CD4-positive, CD25-positive, alpha-beta regulatory T cell (primary cell): ENCODE data around the gene CAP1. TPM values are rescaled to one million over a fixed set of nuclear protein-coding genes. Genes with fewer than 3 reads are reported as not detected.
A peak's percentile ranks its signal among the peaks of the same experiment; 100 is the strongest.

Experiments
- ATAC-seq, 2 donors: fragments of 150-1000 bp; cut with Tn5 transposase; one replicate each; pipeline ENCODE4 v1.10.0; 2021; ENCODE audit warnings: low read depth in 2 of 2, moderate number of reproducible peaks in 2 of 2, moderate library complexity in 1 of 2
- DNase-seq, 3 donors: peaks; one replicate each; pipeline versions ENCODE4 v3.0.0 to v3.0.0-alpha.2; 2012 to 2022; ENCODE audit warnings: mixed read lengths in 1 of 3
- H3K27ac ChIP-seq: one replicate; pipeline ENCODE4 v1.7.0; 2013; ENCODE audit warnings: mild to moderate bottlenecking, low read length; ENCODE audit not compliant: insufficient read depth, poor library complexity, severe bottlenecking
- H3K27me3 ChIP-seq: one replicate; pipeline ENCODE4 v1.7.0; 2013; ENCODE audit warnings: low read length; ENCODE audit not compliant: control insufficient read depth, insufficient read depth
- H3K36me3 ChIP-seq: one replicate; pipeline ENCODE4 v1.7.0; 2013; ENCODE audit warnings: mild to moderate bottlenecking, low read length, moderate library complexity; ENCODE audit not compliant: control insufficient read depth, insufficient read depth
- H3K4me1 ChIP-seq: 2 replicates; pipeline ENCODE4 v1.7.0; 2013; ENCODE audit warnings: mild to moderate bottlenecking, low read length; ENCODE audit not compliant: insufficient read depth, control insufficient read depth, poor library complexity, severe bottlenecking
- H3K4me3 ChIP-seq: one replicate; pipeline ENCODE4 v1.7.0; 2013; ENCODE audit warnings: low read depth, mild to moderate bottlenecking, low read length, moderate library complexity
- H3K9me3 ChIP-seq, 2 experiments: 1 replicate in 1 of 2; 2 replicates in 1 of 2; pipeline ENCODE4 v1.7.0; 2013; ENCODE audit warnings: low read length in 2 of 2, mild to moderate bottlenecking in 1 of 2, moderate library complexity in 1 of 2; ENCODE audit not compliant: control insufficient read depth in 2 of 2
- H3K27ac Mint-ChIP-seq, 3 donors: one replicate each; pipeline ENCODE4 v1.8.0; 2020 to 2022; ENCODE audit warnings: mild to moderate bottlenecking in 3 of 3, mixed read lengths in 3 of 3, moderate library complexity in 2 of 3
- H3K27me3 Mint-ChIP-seq: one replicate; pipeline ENCODE4 v1.8.0; 2022; ENCODE audit warnings: mild to moderate bottlenecking, mixed read lengths
- H3K36me3 Mint-ChIP-seq: one replicate; pipeline ENCODE4 v1.8.0; 2020; ENCODE audit warnings: mixed read lengths
- H3K4me1 Mint-ChIP-seq, 4 donors: one replicate each; pipeline ENCODE4 v1.8.0; 2020 to 2022; ENCODE audit warnings: mixed read lengths in 4 of 4, mild to moderate bottlenecking in 1 of 4
- H3K4me3 Mint-ChIP-seq, 4 donors: one replicate each; pipeline ENCODE4 v1.8.0; 2020 to 2022; ENCODE audit warnings: mild to moderate bottlenecking in 4 of 4, mixed read lengths in 4 of 4, moderate library complexity in 3 of 4
- H3K9me3 Mint-ChIP-seq, 7 donors: one replicate each; pipeline ENCODE4 v1.8.0; 2020 to 2022; ENCODE audit warnings: mixed read lengths in 7 of 7, mild to moderate bottlenecking in 3 of 7, moderate library complexity in 2 of 7
- polyA plus RNA-seq, 4 donors: library from polyadenylated mRNA; unstranded; fragments of 300-500 nt; fragmentation: Illumina TruSeq; gene quantifications; one replicate each; pipeline ENCODE4 v1.2.3, GENCODE V29; 2021
- total RNA-seq: library from RNA; stranded (reverse); gene quantifications from one replicate; pipeline ENCODE4 v1.2.3, GENCODE V29; 2022

Gene CAP1
- total and polyA plus RNA-seq, 5 donors from 2014 or later, result 322 to 806 (median 636) TPM

DNA sequence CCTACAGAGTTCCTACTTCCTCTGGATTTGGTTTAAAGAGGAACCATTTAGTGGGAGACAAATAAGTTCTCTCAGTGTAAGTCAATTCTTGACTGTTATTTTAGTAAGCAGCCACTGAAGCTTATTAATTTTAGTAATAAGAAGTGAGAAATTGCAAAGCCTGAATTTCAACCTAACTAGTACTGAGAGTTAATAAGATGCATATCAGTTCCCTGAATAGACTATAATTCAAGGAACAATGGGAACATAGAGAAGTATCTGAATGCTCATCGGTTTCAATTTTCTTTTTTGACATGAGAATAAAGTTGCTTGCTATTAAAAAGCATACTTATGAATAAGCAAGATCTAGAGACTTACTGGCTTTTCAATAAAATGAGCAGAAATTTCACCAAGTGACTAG lies 64.5 kb downstream of the CAP1 start:
- Histone ChIP-seq H3K9me3 (peaks cover 10 to 22% of the 10 kb centered on the region in 2 experiments), H3K4me3 (no peak overlapping the region), H3K27ac (no peak overlapping the region), H3K27me3 (peaks cover 8% of the 10 kb centered on the region), H3K4me1 (no peaks in the 10 kb centered on the region), H3K36me3 (no peaks in the 10 kb centered on the region)
- H3K4me3 Mint-ChIP-seq, result no peak overlapping the region
- H3K36me3 Mint-ChIP-seq, result no peaks in the 10 kb centered on the region
- peaks cover 46% of the 10 kb centered on the region for H3K27me3 Mint-ChIP-seq
- ATAC-seq, result no peak
- peaks cover 0 to 19% (median 6%) of the 10 kb centered on the region in 7 donors for H3K9me3 Mint-ChIP-seq
- H3K27ac Mint-ChIP-seq, result no peak overlapping the region
- H3K4me1 Mint-ChIP-seq, result no peaks in the 10 kb centered on the region
- DNase-seq, result no peak

DNA sequence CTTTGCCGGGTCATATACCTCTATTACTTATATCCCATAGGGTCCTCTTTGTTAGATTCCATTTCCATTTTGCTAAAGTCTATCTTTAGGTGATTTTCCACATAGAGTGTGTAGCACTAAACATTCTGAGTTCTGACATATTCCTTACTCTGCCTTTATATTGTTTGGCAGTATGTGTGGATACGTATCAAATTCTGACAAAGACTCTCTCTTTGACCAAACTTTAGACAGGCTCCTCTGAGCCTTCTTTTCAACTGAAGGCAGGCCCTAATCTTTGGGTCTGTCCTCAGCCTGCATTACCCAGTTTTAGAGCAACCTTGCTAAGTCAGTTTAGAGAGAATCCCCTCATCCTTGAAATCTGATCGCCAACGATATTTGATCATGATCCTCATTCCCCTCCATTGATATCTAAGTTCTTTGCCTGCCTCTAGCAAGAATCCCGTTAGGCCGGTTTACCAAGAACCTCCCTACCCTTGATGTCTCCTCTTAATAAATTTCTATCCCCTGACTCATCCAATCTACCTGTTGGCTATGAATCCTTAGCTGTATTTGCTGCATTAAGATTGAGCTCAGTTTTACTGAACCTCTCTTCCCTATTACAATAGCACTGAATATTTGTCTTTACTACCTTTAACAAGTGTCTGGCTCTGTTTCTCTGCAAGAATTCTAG lies 66.9 kb downstream of the CAP1 start:
- H3K27ac Mint-ChIP-seq, result no peak overlapping the region
- DNase-seq (no peak), ATAC-seq (no peak)

DNA sequence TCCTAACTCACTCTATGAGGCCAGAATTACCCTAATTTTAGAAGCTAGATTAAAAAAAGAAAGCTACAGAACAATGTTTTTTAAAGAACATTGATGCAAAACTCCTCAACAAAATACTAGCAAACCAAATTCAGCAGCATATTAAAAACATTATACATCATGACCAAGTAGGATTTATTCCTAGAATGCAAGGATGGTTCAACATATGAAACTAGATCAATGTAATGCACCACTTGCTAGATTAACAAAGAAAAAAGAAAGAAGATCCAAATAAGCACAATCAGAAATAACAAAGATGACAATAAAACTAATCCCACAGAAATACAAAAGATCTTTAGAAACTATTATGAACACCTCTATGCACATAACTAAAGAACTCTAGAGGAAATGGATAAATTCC lies 69.9 kb downstream of the CAP1 start:
- Mint-ChIP-seq H3K27me3 (peaks cover 40% of the 10 kb centered on the region), H3K9me3 (peaks cover 0 to 27% (median 12%) of the 10 kb centered on the region in 7 donors), H3K4me1 (no peaks in the 10 kb centered on the region), H3K27ac (no peak overlapping the region), H3K4me3 (peak overlapping the region in 1 of 4 donors; percentile 29), H3K36me3 (peaks cover 5% of the 10 kb centered on the region)
- Histone ChIP-seq H3K4me3 (no peak overlapping the region), H3K27me3 (peaks cover 13% of the 10 kb centered on the region), H3K36me3 (no peaks in the 10 kb centered on the region), H3K4me1 (no peaks in the 10 kb centered on the region), H3K27ac (no peak overlapping the region), H3K9me3 (peaks cover 14 to 27% of the 10 kb centered on the region in 2 experiments)
- ATAC-seq (no peak), DNase-seq (no peak)

More for the DNA sequence above, 66.9 kb downstream of the CAP1 start:
- H3K4me1 Mint-ChIP-seq, result no peaks in the 10 kb centered on the region
- Histone ChIP-seq H3K36me3 (no peaks in the 10 kb centered on the region), H3K9me3 (peaks cover 17 to 35% of the 10 kb centered on the region in 2 experiments), H3K4me1 (no peaks in the 10 kb centered on the region), H3K27me3 (peaks cover 7% of the 10 kb centered on the region), H3K27ac (no peak overlapping the region), H3K4me3 (no peak overlapping the region)
- peaks cover 38% of the 10 kb centered on the region for H3K27me3 Mint-ChIP-seq
- peaks cover 5% of the 10 kb centered on the region for H3K36me3 Mint-ChIP-seq
- peaks cover 0 to 33% (median 12%) of the 10 kb centered on the region in 7 donors for H3K9me3 Mint-ChIP-seq
- no peak overlapping the region for H3K4me3 Mint-ChIP-seq

DNA sequence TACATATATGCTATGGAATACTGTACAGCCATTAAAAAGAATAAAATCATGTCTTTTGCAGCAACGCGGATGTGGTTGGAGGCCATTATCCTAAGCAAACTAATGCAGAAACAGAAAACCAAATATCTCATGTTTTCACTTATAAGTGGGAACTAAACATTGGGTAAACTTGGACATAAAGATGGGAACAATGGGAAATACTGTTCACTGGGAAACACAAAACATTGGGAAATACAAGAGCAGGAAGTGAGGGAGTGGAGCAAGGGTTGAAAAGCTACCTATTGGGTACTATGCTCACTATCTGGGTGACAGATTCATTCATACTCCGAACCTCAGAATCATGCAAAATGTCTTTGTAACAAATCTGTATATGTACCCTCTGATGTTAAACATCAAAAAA lies 73.9 kb downstream of the CAP1 start:
- Mint-ChIP-seq H3K36me3 (peaks cover 5% of the 10 kb centered on the region), H3K4me3 (no peak overlapping the region), H3K27me3 (peaks cover 48% of the 10 kb centered on the region), H3K9me3 (peaks cover 0 to 19% (median 9%) of the 10 kb centered on the region in 7 donors), H3K4me1 (no peaks in the 10 kb centered on the region), H3K27ac (no peak overlapping the region)
- no peak for ATAC-seq
- DNase-seq, result no peak
- Histone ChIP-seq H3K4me3 (no peak overlapping the region), H3K27me3 (peaks cover 24% of the 10 kb centered on the region), H3K9me3 (peaks cover 10 to 25% of the 10 kb centered on the region in 2 experiments), H3K4me1 (no peaks in the 10 kb centered on the region), H3K36me3 (no peaks in the 10 kb centered on the region), H3K27ac (no peak overlapping the region)

DNA sequence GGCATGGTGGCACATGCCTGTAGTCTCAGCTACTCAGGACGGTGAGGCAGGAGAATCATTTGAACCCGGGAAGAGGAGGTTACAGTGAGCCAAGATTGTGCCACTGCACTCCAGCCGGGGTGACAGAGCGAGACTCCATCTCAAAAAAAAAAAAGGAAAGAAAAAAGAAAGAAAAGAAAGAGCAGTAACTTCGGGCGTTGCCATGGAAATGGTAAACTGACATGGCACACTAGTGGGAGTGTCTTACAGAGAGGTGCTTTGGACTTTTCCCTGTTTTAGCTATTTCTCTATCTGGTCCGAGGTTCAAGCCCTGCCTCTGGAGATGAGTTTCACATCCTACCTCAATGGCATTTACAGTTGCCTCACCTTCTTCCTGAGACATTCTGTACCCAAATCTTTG lies 79.6 kb downstream of the CAP1 start:
- Mint-ChIP-seq H3K4me3 (no peak overlapping the region), H3K27ac (no peak overlapping the region), H3K4me1 (no peaks in the 10 kb centered on the region), H3K9me3 (no peaks in the 10 kb centered on the region), H3K36me3 (no peaks in the 10 kb centered on the region), H3K27me3 (peaks cover 72% of the 10 kb centered on the region)
- no peaks in the 10 kb centered on the region for H3K4me1 ChIP-seq
- no peak for ATAC-seq
- DNase-seq, result no peak
- no peaks in the 10 kb centered on the region for H3K36me3 ChIP-seq
- H3K4me3 ChIP-seq, result no peak overlapping the region
- H3K27me3 ChIP-seq, result peaks cover 18% of the 10 kb centered on the region
- H3K27ac ChIP-seq, result no peak overlapping the region
- no peaks in the 10 kb centered on the region for H3K9me3 ChIP-seq

Other genes starting within 250 kb of the CAP1 start
- 13.7 TPM for gene TRIT1, start 157.2 kb upstream of the CAP1 start, total RNA-seq
- gene TRIT1, start 157.2 kb upstream of the CAP1 start, polyA plus RNA-seq, result 10 to 100 TPM in 3 of 4 donors, 1 to 10 TPM in 1; 9.4 to 14.7 (median 12.4) TPM
- gene MYCL, start 138.8 kb upstream of the CAP1 start, total RNA-seq, result not detected
- under 1 TPM in 1 of 4 donors, not detected in 3; 0.13 TPM for gene MYCL, start 138.8 kb upstream of the CAP1 start, polyA plus RNA-seq
- gene MFSD2A, start 85.6 kb upstream of the CAP1 start, total RNA-seq, result 3.7 TPM
- under 1 TPM in 2 of 4 donors, not detected in 2; 0.27 to 0.39 TPM for gene MFSD2A, start 85.6 kb upstream of the CAP1 start, polyA plus RNA-seq
- 44.2 TPM for gene PPT1, start 56.5 kb downstream of the CAP1 start, total RNA-seq
- 100 to 1,000 TPM; 173 to 219 (median 201) TPM for gene PPT1, start 56.5 kb downstream of the CAP1 start, polyA plus RNA-seq
- gene RLF, start 120.7 kb downstream of the CAP1 start, total RNA-seq, result 36.8 TPM
- gene RLF, start 120.7 kb downstream of the CAP1 start, polyA plus RNA-seq, result 10 to 100 TPM in 1 of 4 donors, 1 to 10 TPM in 3; 7.8 to 12.2 (median 8.9) TPM
- gene TMCO2, start 207.2 kb downstream of the CAP1 start, total RNA-seq, result not detected
- not detected for gene TMCO2, start 207.2 kb downstream of the CAP1 start, polyA plus RNA-seq
- gene ZMPSTE24, start 217.5 kb downstream of the CAP1 start, total RNA-seq, result 12.2 TPM
- 10 to 100 TPM; 23.3 to 35.1 (median 32.0) TPM for gene ZMPSTE24, start 217.5 kb downstream of the CAP1 start, polyA plus RNA-seq